Stimulated activated naive B cell treated with anti-CD40 and anti-IgM and Interleukin-4, amounts not matched to agents 10 μg/mL and 1 μg/mL and 100 μg/mL, for 72 hours (primary cell): ENCODE measurements around the gene FOSB.
A peak's percentile ranks its signal among the peaks of the same experiment; 100 is the strongest.

Source experiments
- ATAC-seq, 2 donors: fragments of 150-1000 bp; cut with Tn5 transposase; replicated peaks; 2 replicates each; pipeline ENCODE4 v1.10.0; 2021; ENCODE audit warnings: moderate library complexity in 1 of 2
- DNase-seq: peaks from one replicate; pipeline ENCODE4 v3.0.0; 2021
- H3K27ac Mint-ChIP-seq: one replicate; pipeline ENCODE4 v1.8.0; 2022; ENCODE audit warnings: mild to moderate bottlenecking, mixed read lengths
- H3K27me3 Mint-ChIP-seq, 2 donors: one replicate each; pipeline ENCODE4 v1.8.0; 2022; ENCODE audit warnings: mixed read lengths in 2 of 2
- H3K36me3 Mint-ChIP-seq, 2 donors: one replicate each; pipeline ENCODE4 v1.8.0; 2022; ENCODE audit warnings: mixed read lengths in 2 of 2, mild to moderate bottlenecking in 1 of 2
- H3K4me1 Mint-ChIP-seq, 2 donors: one replicate each; pipeline ENCODE4 v1.8.0; 2022; ENCODE audit warnings: mixed read lengths in 2 of 2, mild to moderate bottlenecking in 1 of 2
- H3K4me3 Mint-ChIP-seq, 2 donors: one replicate each; pipeline ENCODE4 v1.8.0; 2022; ENCODE audit warnings: mild to moderate bottlenecking in 2 of 2, mixed read lengths in 2 of 2, moderate library complexity in 1 of 2
- H3K9me3 Mint-ChIP-seq, 2 donors: one replicate each; pipeline ENCODE4 v1.8.0; 2022; ENCODE audit warnings: mixed read lengths in 2 of 2, mild to moderate bottlenecking in 1 of 2

The FOSB gene

DNA sequence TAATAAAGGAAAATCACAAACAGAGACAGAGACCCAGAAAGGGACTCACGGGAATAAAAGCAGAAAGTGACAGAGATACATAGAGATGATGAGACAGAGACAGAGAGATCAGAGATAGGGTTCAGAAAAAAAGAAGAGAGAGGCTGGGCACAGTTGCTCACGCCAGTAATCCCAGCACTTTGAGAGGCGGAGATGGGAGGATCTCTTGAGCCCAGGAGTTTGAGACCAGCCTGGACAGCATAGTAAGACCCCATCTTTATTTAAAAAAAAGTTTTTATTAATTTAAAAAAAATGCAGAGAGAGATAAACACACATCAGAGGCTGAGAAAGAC lies 19.4 kb upstream of the FOSB start:
- Mint-ChIP-seq H3K27me3 (no peaks in the 10 kb centered on the region), H3K36me3 (peaks cover 0 to 3% of the 10 kb centered on the region in 2 donors), H3K4me1 (peaks cover 35 to 57% of the 10 kb centered on the region in 2 donors), H3K9me3 (no peaks in the 10 kb centered on the region), H3K4me3 (no peak overlapping the region), H3K27ac (no peak overlapping the region)
- ATAC-seq (no peak), DNase-seq (no peak)

DNA sequence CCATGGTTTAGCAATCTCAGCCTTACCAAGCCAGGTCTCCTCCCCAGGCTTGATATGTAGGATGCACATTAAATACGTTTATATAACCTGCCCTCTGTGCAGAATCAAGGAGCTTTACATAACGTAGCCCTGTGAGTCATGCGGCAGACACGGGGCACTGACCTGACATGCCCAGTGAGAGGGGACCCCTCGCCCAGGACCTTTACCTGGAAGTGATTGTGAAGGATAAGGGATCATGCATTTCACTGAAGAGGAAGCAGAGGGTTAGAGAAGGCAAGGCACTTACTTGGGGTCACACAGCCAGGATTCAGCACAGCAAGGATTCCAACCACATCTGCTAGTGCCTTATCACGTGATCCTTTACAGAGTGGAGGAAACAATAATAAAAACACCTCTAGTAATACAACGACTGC lies 18.9 kb upstream of the FOSB start:
- Mint-ChIP-seq H3K36me3 (peaks cover 0 to 3% of the 10 kb centered on the region in 2 donors), H3K4me1 (peaks cover 33 to 56% of the 10 kb centered on the region in 2 donors), H3K27me3 (no peaks in the 10 kb centered on the region), H3K9me3 (no peaks in the 10 kb centered on the region), H3K4me3 (peak overlapping the region; percentile 28 to 60), H3K27ac (peak overlapping the region; percentile 74)
- ATAC-seq (no peak), DNase-seq (no peak)

DNA sequence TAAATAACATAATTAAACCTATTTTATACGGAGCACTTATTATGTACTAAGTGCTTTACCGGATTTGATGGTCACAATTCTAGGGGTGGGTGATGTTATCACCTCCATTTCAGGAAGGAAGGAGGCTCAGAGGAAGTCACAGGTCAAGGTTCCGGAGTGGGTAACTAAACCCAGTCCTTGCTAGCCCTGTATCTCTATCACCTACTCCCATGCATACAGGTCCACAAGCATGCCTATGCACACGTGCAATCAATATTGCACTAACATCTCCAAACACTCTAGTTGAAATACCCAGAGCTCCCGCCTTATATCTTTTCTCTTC lies 17.8 kb upstream of the FOSB start:
- no peak for DNase-seq
- Mint-ChIP-seq H3K27me3 (no peaks in the 10 kb centered on the region), H3K4me3 (peak overlapping the region; percentile 91 to 93), H3K4me1 (peaks cover 28 to 54% of the 10 kb centered on the region in 2 donors), H3K9me3 (no peaks in the 10 kb centered on the region), H3K36me3 (peaks cover 0 to 3% of the 10 kb centered on the region in 2 donors), H3K27ac (peak overlapping the region; percentile 97)
- ATAC-seq = peak; percentile 15 to 16

DNA sequence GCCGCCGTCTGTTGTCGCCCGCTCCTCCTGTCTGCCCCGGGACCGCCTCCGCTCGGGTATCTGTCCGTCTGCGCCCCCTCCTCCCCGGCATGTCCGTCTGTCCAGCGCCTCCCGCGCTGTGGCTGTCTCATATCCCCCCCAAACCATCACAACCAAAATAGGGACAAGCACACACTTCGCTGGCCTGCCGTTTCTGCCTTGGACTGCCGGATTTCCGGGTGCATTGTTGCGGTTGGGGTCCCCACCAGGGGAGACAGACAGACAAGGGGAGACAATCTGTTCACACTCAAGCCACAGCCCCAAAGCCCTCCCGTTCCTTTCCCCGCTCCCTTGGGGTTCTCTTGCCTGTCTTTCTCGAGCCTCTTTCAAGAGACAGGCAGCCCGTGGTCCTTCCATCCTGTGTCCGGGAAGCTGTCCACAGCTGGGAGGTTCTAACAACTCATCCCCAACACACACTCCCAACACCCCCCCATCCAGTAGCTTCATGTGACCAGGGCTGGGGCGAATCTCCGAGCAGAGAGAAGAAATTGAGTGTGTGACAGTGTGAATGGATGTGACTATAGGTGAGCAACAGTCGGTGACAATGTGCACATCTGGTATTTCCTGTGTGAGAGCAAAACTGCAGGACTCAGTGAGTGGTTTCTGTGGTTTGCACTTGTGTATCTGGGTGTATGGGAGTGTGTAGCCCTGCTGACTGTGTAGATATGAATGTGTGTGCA lies 16.5 kb upstream of the FOSB start:
- peak overlapping the region; percentile 96 for H3K27ac Mint-ChIP-seq
- H3K36me3 Mint-ChIP-seq = no peaks in the 10 kb centered on the region
- no peaks in the 10 kb centered on the region for H3K9me3 Mint-ChIP-seq
- DNase-seq = peak; percentile 32
- ATAC-seq = peak; percentile 10
- H3K27me3 Mint-ChIP-seq = no peaks in the 10 kb centered on the region
- H3K4me1 Mint-ChIP-seq = peaks cover 32 to 56% of the 10 kb centered on the region in 2 donors
- peak overlapping the region; percentile 87 to 88 for H3K4me3 Mint-ChIP-seq

DNA sequence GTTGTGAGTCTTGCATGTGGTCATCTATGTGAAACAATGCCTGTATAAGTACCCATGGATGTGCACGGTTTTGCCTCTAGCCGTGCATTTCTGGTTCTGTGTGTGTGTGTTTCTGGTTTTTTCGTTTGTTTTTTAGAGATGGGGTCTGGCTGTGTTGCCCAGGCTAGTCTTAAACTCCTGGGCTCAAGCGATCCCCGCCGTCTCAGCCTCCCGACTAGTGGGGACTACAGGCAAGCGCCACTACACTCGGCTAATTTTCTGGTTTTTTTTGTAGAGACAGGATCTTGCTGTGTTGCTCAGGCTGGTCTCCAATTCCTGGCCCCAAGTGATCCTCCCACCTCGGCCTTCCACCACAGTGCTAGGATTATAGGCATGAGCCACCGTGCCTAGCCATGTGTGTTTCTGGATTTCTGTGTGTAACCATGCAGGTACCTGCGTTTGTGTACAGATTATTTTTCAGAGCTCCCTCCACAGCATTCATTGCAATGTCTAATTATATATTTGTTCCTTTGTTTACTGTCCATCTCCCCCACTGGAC lies 15.9 kb upstream of the FOSB start:
- peaks cover 0 to 2% of the 10 kb centered on the region in 2 donors for H3K36me3 Mint-ChIP-seq
- H3K27me3 Mint-ChIP-seq = no peaks in the 10 kb centered on the region
- H3K9me3 Mint-ChIP-seq = no peaks in the 10 kb centered on the region
- ATAC-seq (no peak), DNase-seq (no peak)
- peaks cover 36 to 57% of the 10 kb centered on the region in 2 donors for H3K4me1 Mint-ChIP-seq
- H3K27ac Mint-ChIP-seq = peak overlapping the region; percentile 96
- H3K4me3 Mint-ChIP-seq = peak overlapping the region; percentile 87 to 88

DNA sequence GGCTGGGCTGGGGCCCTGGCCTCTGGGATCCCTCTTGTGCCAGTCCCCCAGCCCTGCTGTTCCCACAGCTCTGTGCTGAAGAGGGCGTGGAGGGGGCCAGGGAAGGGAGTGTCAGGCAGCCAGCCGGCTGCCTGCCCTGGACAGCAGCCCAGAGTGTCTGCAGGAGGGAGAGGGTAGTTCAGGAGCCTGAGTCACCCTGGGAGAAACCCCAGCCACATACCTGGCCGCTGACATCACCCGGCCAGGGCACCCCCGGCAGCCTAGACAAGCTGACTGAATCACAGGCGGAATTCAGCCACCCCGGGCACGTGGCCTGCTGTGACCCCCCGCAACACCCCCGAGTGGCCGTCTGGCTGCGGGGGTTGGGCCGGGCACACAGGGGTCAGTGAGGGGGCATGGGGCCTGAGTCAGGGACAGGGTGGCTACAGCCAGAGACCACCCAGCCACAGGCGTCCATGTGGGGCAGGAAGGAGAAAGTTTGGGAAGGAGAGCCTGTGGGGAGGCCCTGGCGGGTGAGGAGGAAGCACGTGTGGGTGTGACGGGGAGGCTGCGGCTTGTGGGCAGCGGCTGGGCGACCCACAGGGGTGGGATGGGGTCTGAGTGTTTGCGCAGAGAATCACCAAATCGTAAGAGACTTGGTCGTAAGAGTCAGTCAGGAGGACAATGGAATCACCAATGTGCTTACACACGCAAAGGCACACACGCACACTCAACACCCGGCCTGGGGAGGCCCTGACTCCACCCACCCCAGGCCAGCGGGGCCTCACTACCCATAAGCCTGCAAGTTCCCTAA lies 11.9 kb upstream of the FOSB start:
- ATAC-seq = peak; percentile 79
- H3K4me3 Mint-ChIP-seq = peak overlapping the region; percentile 73 to 74
- peaks cover 33 to 53% of the 10 kb centered on the region in 2 donors for H3K4me1 Mint-ChIP-seq
- peak; percentile 72 for DNase-seq
- H3K27me3 Mint-ChIP-seq = peaks cover 0 to 6% of the 10 kb centered on the region in 2 donors
- no peaks in the 10 kb centered on the region for H3K9me3 Mint-ChIP-seq
- peaks cover 0 to 2% of the 10 kb centered on the region in 2 donors for H3K36me3 Mint-ChIP-seq
- peak overlapping the region; percentile 98 for H3K27ac Mint-ChIP-seq

DNA sequence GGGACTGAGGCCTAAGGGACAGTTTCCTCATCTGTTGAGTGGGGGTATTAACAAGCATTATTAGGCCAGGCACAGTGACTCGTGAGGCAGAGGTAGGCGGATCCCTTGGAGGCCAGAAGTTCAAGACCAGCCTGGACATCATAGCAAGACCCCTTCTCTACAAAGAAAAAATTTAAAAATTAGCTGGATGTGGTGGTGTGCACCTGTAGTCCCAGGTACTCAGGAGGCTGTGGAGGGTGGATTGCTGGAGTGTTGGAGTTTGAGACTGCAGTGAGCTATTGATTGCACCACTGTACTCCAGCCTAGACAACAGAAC lies 11.3 kb upstream of the FOSB start:
- H3K36me3 Mint-ChIP-seq = peaks cover 0 to 2% of the 10 kb centered on the region in 2 donors
- DNase-seq = no peak
- peak overlapping the region in 1 of 2 donors; percentile 73 for H3K4me3 Mint-ChIP-seq
- no peak for ATAC-seq
- no peaks in the 10 kb centered on the region for H3K9me3 Mint-ChIP-seq
- H3K4me1 Mint-ChIP-seq = peaks cover 29 to 51% of the 10 kb centered on the region in 2 donors
- peak overlapping the region; percentile 98 for H3K27ac Mint-ChIP-seq
- H3K27me3 Mint-ChIP-seq = peaks cover 0 to 6% of the 10 kb centered on the region in 2 donors

DNA sequence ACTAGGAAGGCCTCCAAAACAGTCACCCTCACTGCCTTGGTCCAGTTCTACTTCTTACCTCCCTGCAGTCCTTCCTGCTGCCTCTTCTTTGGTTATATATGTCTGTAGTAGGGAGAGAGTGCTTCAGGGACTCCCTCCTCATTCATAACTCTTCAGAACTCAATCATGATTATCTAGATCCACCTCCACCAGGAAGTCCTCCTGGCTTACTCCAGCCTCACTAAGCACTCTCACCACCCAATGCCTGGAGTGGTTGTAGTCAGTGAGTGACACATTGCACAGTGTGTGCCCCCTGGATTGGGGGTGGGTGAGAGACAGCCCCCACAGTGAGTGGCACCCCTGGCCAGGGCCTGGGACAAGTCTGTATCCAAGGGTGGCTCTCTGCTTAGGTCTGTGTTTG lies 10.0 kb upstream of the FOSB start:
- peaks cover 0 to 6% of the 10 kb centered on the region in 2 donors for H3K27me3 Mint-ChIP-seq
- peaks cover 28 to 41% of the 10 kb centered on the region in 2 donors for H3K4me1 Mint-ChIP-seq
- no peaks in the 10 kb centered on the region for H3K9me3 Mint-ChIP-seq
- peak overlapping the region in 1 of 2 donors; percentile 34 for H3K4me3 Mint-ChIP-seq
- DNase-seq = no peak
- no peak for ATAC-seq
- H3K27ac Mint-ChIP-seq = no peak overlapping the region
- peaks cover 0 to 2% of the 10 kb centered on the region in 2 donors for H3K36me3 Mint-ChIP-seq

DNA sequence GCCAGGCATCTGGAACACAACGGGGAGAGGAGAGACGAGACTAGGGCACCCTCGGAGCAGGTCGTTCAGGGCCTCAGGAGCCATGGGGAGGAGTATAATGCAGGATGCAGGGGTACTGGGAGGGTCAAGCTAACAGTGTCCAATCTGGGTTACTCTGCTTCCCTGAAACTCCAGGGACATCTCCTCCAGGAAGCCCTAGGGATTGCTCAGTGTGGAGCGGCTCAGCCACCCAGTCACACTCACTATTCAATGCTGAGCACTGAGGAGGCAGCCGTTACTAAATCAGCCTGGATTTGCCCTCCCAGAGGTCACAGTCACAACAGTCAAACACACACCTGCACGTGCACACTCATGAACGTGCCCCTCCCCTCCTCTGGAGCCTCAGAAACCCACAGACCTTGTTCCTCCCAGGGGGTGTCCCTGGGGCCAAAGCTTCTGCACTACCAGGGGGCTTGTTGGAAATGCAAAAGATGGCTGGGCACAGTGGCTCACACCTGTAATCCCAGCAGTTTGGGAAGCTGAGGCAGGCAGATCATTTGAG lies 6.9 kb upstream of the FOSB start:
- DNase-seq (no peak), ATAC-seq (no peak)
- H3K27me3 Mint-ChIP-seq = peaks cover 8 to 13% of the 10 kb centered on the region in 2 donors
- H3K36me3 Mint-ChIP-seq = peaks cover 0 to 2% of the 10 kb centered on the region in 2 donors
- H3K27ac Mint-ChIP-seq = peak overlapping the region; percentile 75
- no peaks in the 10 kb centered on the region for H3K9me3 Mint-ChIP-seq
- H3K4me1 Mint-ChIP-seq = peaks cover 22 to 28% of the 10 kb centered on the region in 2 donors
- H3K4me3 Mint-ChIP-seq = no peak overlapping the region

DNA sequence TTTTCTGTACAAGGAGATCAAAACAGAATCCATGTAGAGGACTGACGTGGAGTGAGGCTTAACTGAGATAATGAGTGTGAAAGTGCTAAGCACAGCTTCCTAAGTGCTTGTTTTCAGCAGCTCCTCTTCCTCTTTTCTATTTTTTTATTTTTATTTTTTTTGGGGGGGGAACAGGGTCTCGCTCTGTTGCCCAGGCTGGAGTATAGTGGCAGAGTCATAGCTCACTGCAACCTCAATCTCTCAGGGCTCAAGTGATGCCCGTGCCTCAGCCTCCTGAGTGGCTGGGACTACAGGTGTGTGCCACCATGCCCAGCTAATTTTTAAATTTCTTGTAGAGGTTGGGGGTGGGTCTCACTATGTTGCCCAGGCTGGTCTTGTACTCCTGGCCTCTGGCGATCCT lies 5.6 kb upstream of the FOSB start:
- Mint-ChIP-seq H3K4me1 (peaks cover 17 to 24% of the 10 kb centered on the region in 2 donors), H3K4me3 (no peak overlapping the region), H3K27ac (no peak overlapping the region), H3K36me3 (no peaks in the 10 kb centered on the region), H3K27me3 (peaks cover 8 to 13% of the 10 kb centered on the region in 2 donors), H3K9me3 (no peaks in the 10 kb centered on the region)
- ATAC-seq (peak; percentile 23 to 52), DNase-seq (no peak)

DNA sequence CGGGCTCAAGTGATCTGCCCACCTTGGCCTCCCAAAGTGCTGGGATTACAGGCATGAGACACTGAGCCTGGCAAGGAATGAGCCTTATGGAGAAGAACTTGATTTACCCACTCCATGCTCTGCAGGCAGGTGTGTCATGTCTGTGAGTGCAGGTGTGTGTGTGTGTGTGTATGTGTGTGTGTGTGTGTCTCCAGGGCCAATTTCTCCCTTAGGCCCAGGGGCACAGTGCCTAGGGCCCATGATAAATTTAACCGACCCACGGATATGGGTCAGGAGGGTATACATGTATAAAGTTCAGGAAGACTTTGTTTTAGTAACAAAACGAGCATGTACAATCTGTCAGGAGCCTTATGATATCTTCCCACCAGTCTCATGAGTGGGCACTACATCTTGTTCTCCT lies 4.6 kb upstream of the FOSB start:
- DNase-seq (no peak), ATAC-seq (no peak)
- no peak overlapping the region for H3K4me3 Mint-ChIP-seq
- no peaks in the 10 kb centered on the region for H3K9me3 Mint-ChIP-seq
- H3K27me3 Mint-ChIP-seq = peaks cover 8 to 13% of the 10 kb centered on the region in 2 donors
- peaks cover 23 to 34% of the 10 kb centered on the region in 2 donors for H3K4me1 Mint-ChIP-seq
- no peaks in the 10 kb centered on the region for H3K36me3 Mint-ChIP-seq
- peak overlapping the region; percentile 47 for H3K27ac Mint-ChIP-seq

DNA sequence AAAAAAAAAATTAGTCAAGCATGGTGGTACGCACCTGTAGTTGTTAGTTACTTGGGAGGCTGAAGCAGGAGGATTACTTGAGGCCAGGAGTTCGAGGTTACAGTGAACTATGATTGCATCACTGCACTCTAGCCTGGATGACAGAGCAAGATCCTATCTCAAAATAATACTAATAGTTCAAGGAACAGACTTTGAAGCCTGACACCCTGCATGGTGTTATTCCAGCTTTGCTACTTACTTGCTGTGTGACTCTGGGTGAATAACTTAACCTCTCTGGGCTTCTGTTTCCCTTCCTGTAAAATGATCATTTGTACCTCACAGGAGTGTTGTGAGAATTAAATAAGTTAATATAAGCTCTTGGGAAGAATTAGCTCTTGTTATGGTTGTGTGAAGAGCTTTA lies 3.5 kb upstream of the FOSB start:
- no peak overlapping the region for H3K4me3 Mint-ChIP-seq
- no peaks in the 10 kb centered on the region for H3K9me3 Mint-ChIP-seq
- DNase-seq (no peak), ATAC-seq (no peak)
- peaks cover 8 to 13% of the 10 kb centered on the region in 2 donors for H3K27me3 Mint-ChIP-seq
- peak overlapping the region; percentile 7 for H3K27ac Mint-ChIP-seq
- no peaks in the 10 kb centered on the region for H3K36me3 Mint-ChIP-seq
- peaks cover 29 to 41% of the 10 kb centered on the region in 2 donors for H3K4me1 Mint-ChIP-seq

DNA sequence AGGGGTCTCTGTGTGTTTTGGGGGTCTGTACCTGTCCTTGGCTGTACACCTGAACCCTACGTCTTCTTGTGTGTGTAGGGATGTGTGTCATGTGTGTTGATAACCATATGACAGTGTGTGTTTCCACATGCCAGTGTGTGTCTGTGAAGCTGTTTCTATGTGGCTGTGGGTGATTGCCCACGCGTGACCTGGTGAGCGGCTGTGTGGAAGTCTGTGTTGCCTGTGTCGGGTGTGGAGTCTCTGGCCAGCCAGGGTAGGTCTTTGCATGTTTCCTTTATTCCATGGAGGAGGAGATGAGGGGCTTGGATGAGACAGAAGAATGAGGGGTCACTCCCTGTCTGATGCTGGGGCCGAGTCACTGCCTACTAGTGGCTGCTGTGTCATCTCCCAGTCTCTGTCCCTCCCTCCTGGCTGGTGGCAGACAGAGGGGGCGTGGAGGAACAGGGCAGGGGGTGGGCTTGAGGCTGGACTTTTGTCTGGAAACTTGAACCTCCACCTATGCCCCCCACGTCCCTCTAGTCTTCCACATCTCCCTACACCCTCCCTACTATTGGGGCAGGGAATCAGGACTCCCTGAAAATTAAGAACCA lies 2.8 kb upstream of the FOSB start:
- no peak for DNase-seq
- H3K27ac Mint-ChIP-seq = peak overlapping the region; percentile 7

DNA sequence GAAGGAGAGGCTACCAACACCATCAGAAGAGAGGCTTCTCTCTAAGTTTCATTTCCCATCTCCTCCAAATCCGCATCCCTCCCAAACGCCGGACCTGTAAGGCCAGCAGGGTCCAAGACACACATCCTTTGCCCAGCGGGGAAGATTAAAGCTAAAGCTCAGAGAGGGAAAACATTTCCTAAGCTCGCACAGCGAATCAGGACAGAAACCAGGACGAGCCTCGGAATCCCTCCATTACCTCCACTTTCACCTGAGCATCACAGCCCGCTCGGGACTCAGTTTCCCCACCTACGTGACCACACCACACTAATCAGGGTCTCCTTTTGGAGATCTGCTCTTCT lies 711 bp upstream of the FOSB start:
- H3K36me3 Mint-ChIP-seq = peaks cover 0 to 16% of the 10 kb centered on the region in 2 donors
- H3K4me3 Mint-ChIP-seq = peak overlapping the region; percentile 91 to 93
- H3K9me3 Mint-ChIP-seq = no peaks in the 10 kb centered on the region
- peaks cover 7 to 16% of the 10 kb centered on the region in 2 donors for H3K27me3 Mint-ChIP-seq
- ATAC-seq = no peak
- peaks cover 52 to 58% of the 10 kb centered on the region in 2 donors for H3K4me1 Mint-ChIP-seq
- peak overlapping the region; percentile 99 for H3K27ac Mint-ChIP-seq
- DNase-seq = no peak

More for the DNA sequence above, 2.8 kb upstream of the FOSB start:
- H3K4me1 Mint-ChIP-seq = peaks cover 35 to 48% of the 10 kb centered on the region in 2 donors
- no peaks in the 10 kb centered on the region for H3K9me3 Mint-ChIP-seq
- H3K36me3 Mint-ChIP-seq = peaks cover 0 to 2% of the 10 kb centered on the region in 2 donors
- no peak overlapping the region for H3K4me3 Mint-ChIP-seq
- no peak for ATAC-seq
- peaks cover 8 to 13% of the 10 kb centered on the region in 2 donors for H3K27me3 Mint-ChIP-seq
